Thyroid gland (tissue), 4 donors: ENCODE data around the gene OTOS. TPM values are rescaled to one million over a fixed set of nuclear protein-coding genes. Genes with fewer than 3 reads are reported as not detected.

Experiments
- DNase-seq, 2 donors: peaks; one replicate each; pipeline ENCODE4 v3.0.0-alpha.2; 2019
- H3K27ac ChIP-seq, 3 donors: fragments of 200-600 bp; sonication (generic); 1 replicate in 2 of 3; 2 replicates in 1 of 3; pipeline ENCODE4 v1.5.1; 2016 to 2019; ENCODE audit warnings: mild to moderate bottlenecking in 1 of 3, moderate library complexity in 1 of 3
- H3K27me3 ChIP-seq: fragments of 200-600 bp; sonication (generic); one replicate; pipeline ENCODE4 v1.5.1; 2019
- H3K36me3 ChIP-seq, 2 donors: fragments of 200-600 bp; sonication (generic); one replicate each; pipeline ENCODE4 v1.5.1; 2016 to 2019
- H3K4me1 ChIP-seq, 2 donors: fragments of 200-600 bp; sonication (generic); one replicate each; pipeline ENCODE4 v1.5.1; 2017 to 2019
- H3K4me3 ChIP-seq, 3 donors: fragments of 200-600 bp; sonication (generic); replicated peaks in 1 of 3; 1 replicate in 2 of 3; 2 replicates in 1 of 3; pipeline ENCODE4 v1.5.1; 2016; ENCODE audit warnings: mild to moderate bottlenecking in 1 of 3
- H3K9me3 ChIP-seq: fragments of 200-600 bp; sonication (generic); one replicate; pipeline ENCODE4 v1.5.1; 2017
- CTCF ChIP-seq, 6 experiments: fragments of 200-600 bp in 3 of 6; fragments of 450-650 bp in 3 of 6; sonication (generic) in 3 of 6; IDR thresholded peaks; one replicate each; pipeline ENCODE4 v1.5.1; 2016 to 2019; ENCODE audit warnings: antibody characterized with exemption in 6 of 6, mild to moderate bottlenecking in 2 of 6, inconsistent platforms in 1 of 6, moderate library complexity in 1 of 6
- POLR2A ChIP-seq, 2 donors: fragments of 450-650 bp; IDR thresholded peaks; one replicate each; pipeline ENCODE4 v1.6.1; 2017; ENCODE audit warnings: antibody characterized with exemption in 2 of 2, mild to moderate bottlenecking in 2 of 2, moderate library complexity in 1 of 2
- WGBS, 2 donors: methylation state at CpG; one replicate each; pipeline ENCODE4 v1.1.5; 2017; 5-methylcytosine and 5-hydroxymethylcytosine counted together
- intact Hi-C: fragments of 100-400 bp; cut with DNase I; formaldehyde crosslinking; loops from one replicate; pipeline ENCODE4 v1.15.1; 2023
- total RNA-seq, 4 donors: library from RNA; depleted of rRNA; stranded (reverse); fragments of >200 nt; gene quantifications; one replicate each; pipeline ENCODE4 v1.2.3, GENCODE V29; 2016

Gene OTOS
- total RNA-seq, 4 donors from 2014 or later = 4.3 to 62.8 (median 22.1) TPM

GRCh38 chr2:240131296-240131695 is 9.2 kb downstream of the OTOS start:
- TF ChIP-seq POLR2A (IDR thresholded peaks at IDR 0.05) (no peak), CTCF (IDR thresholded peaks at IDR 0.05) (no peak)
- intact Hi-C loops = no loop called here
- Histone ChIP-seq H3K27ac (no peak overlapping the region), H3K4me3 (no peak overlapping the region), H3K9me3 (no peaks in the 10 kb centered on the region), H3K27me3 (no peaks in the 10 kb centered on the region), H3K36me3 (peaks cover 35 to 42% of the 10 kb centered on the region in 2 donors), H3K4me1 (peaks cover 7 to 12% of the 10 kb centered on the region in 2 donors)
- no peak for DNase-seq
- 96% methylated on average over 14 to 16 of the region's 16 CpGs for WGBS, 2 donors

GRCh38 chr2:240130393-240131195 is 9.9 kb downstream of the OTOS start:
- WGBS, 2 donors = 91 to 92% methylated on average over 20 to 23 of the region's 23 CpGs
- peaks cover 7 to 12% of the 10 kb centered on the region in 2 donors for H3K4me1 ChIP-seq
- no peak overlapping the region for H3K4me3 ChIP-seq
- no peaks in the 10 kb centered on the region for H3K27me3 ChIP-seq
- peaks cover 35 to 42% of the 10 kb centered on the region in 2 donors for H3K36me3 ChIP-seq
- intact Hi-C loops = no loop called here
- no peak overlapping the region for H3K27ac ChIP-seq
- no peak for TF ChIP-seq POLR2A (IDR thresholded peaks at IDR 0.05)
- no peak for DNase-seq
- no peaks in the 10 kb centered on the region for H3K9me3 ChIP-seq

DNA sequence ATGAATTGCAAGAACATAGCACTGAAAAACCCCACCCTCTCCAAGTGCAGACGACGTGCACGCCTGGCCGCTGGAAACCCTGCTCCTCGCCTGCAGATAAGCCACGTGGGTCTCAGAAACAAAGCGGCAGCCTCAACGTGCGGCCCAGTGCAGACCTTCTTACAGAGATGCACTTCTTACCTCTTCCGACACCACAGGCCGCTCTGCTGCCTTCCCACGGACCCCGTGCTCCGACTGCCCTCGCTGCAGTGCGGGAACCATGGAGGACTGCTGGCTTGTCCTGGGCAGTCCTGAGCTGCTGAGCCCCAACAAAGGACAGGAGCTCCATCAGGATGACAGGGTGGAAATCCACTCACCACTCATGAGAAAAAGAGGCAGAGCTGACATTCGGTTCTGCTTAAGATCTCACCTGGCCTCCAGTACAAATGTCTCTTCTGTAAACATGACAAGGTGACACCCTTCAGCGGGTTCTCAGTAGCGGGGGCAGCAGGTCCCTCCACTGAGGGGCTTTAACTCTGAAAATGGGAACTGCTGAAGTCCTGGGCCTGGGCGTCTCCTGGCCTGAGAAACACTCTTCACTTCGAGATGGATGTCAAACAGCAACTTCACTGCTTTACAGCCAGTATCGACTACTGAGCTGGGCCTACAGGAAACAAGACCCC is 10.6 kb downstream of the OTOS start:
- H3K4me3 ChIP-seq = no peak overlapping the region
- intact Hi-C loops = no loop called here
- no peak for DNase-seq
- no peaks in the 10 kb centered on the region for H3K27me3 ChIP-seq
- H3K27ac ChIP-seq = no peak overlapping the region
- H3K9me3 ChIP-seq = no peaks in the 10 kb centered on the region
- TF ChIP-seq POLR2A (IDR thresholded peaks at IDR 0.05) (no peak), CTCF (IDR thresholded peaks at IDR 0.05) (no peak)
- peaks cover 35 to 42% of the 10 kb centered on the region in 2 donors for H3K36me3 ChIP-seq
- H3K4me1 ChIP-seq = peaks cover under 1 to 5% of the 10 kb centered on the region in 2 donors
- WGBS, 2 donors = 94 to 95% methylated on average over 22 of the region's 22 CpGs

- no peak for TF ChIP-seq CTCF (IDR thresholded peaks at IDR 0.05)
- TF ChIP-seq POLR2A (IDR thresholded peaks at IDR 0.05) = no peak
- no peaks in the 10 kb centered on the region for H3K27me3 ChIP-seq
- no peak overlapping the region for H3K27ac ChIP-seq
- H3K4me3 ChIP-seq = no peak overlapping the region
- WGBS, 2 donors = 92 to 95% methylated on average over 6 to 7 of the region's 7 CpGs
- peaks cover 35 to 42% of the 10 kb centered on the region in 2 donors for H3K36me3 ChIP-seq
- no peaks in the 10 kb centered on the region for H3K9me3 ChIP-seq
- no peak for DNase-seq
- no peaks in the 10 kb centered on the region for H3K4me1 ChIP-seq
- intact Hi-C loops = no loop called here
Measured at GRCh38 chr2:240129311-240129710, 11.1 kb downstream of the OTOS start.

- Histone ChIP-seq H3K36me3 (peaks cover 35 to 42% of the 10 kb centered on the region in 2 donors), H3K27ac (no peak overlapping the region), H3K4me3 (no peak overlapping the region), H3K9me3 (no peaks in the 10 kb centered on the region), H3K4me1 (no peaks in the 10 kb centered on the region), H3K27me3 (no peaks in the 10 kb centered on the region)
- TF ChIP-seq POLR2A (IDR thresholded peaks at IDR 0.05) (no peak), CTCF (IDR thresholded peaks at IDR 0.05) (no peak)
- 89 to 91% methylated on average over 12 of the region's 12 CpGs for WGBS, 2 donors
- no peak for DNase-seq
- intact Hi-C loops = no loop called here
Measured at GRCh38 chr2:240128608-240129145, 11.8 kb downstream of the OTOS start.
